Stimulated activated CD4-positive, alpha-beta T cell treated with anti-CD3 and anti-CD28 coated beads, Interleukin-1b, Interleukin-23, amount 100 ng/mL, for 4 hours (primary cell): Measurements from ENCODE around the gene NEURL4.
"Not testable (repeated sequence)": the region's sequence is repeated elsewhere in the genome, so short reads cannot be mapped to it uniquely, and the experiment has no call there.

Source experiments
- DNase-seq, 2 donors: peaks; one replicate each; pipeline ENCODE4 v3.0.0-alpha.2; 2020; ENCODE audit warnings: low read depth in 2 of 2

NEURL4 gene

GRCh38 chr17:7328840-7329373, at the start of gene NEURL4:
Gene NEURL4, minus strand, starts transcription at chr17:7329335. Its CDS starts 23 bp downstream, at chr17:7329312.
- DNase-seq: no peak

GRCh38 chr17:7374353-7374752, 45.2 kb upstream of the NEURL4 start:
- DNase-seq: no peak

- no peak for DNase-seq
Measured at GRCh38 chr17:7370853-7371252, 41.7 kb upstream of the NEURL4 start.

- DNase-seq: no peak
Measured at GRCh38 chr17:7369825-7370224, 40.7 kb upstream of the NEURL4 start.

- DNase-seq: not testable (repeated sequence)
Measured at GRCh38 chr17:7368599-7368994, 39.5 kb upstream of the NEURL4 start.

GRCh38 chr17:7367918-7368598, 38.9 kb upstream of the NEURL4 start:
- no peak for DNase-seq

GRCh38 chr17:7367083-7367482, 37.9 kb upstream of the NEURL4 start:
- no peak for DNase-seq

GRCh38 chr17:7365963-7366362, 36.8 kb upstream of the NEURL4 start:
- not testable (repeated sequence) for DNase-seq

GRCh38 chr17:7363311-7363710, 34.2 kb upstream of the NEURL4 start:
- DNase-seq: no peak

GRCh38 chr17:7361906-7362305, 32.8 kb upstream of the NEURL4 start:
- DNase-seq: no peak

- no peak for DNase-seq
Measured at GRCh38 chr17:7357381-7357780, 28.2 kb upstream of the NEURL4 start.

GRCh38 chr17:7356756-7357155, 27.6 kb upstream of the NEURL4 start:
- DNase-seq: no peak

GRCh38 chr17:7356072-7356549, 27.0 kb upstream of the NEURL4 start:
- peak; percentile 75 to 80 for DNase-seq

GRCh38 chr17:7355573-7355972, 26.4 kb upstream of the NEURL4 start:
- no peak for DNase-seq

- DNase-seq: no peak
Measured at GRCh38 chr17:7355053-7355452, 25.9 kb upstream of the NEURL4 start, which contains the start of gene TMEM95. Gene TMEM95, plus strand, starts transcription at chr17:7355156. Its CDS starts 49 bp downstream, at chr17:7355205.

- no peak for DNase-seq
Measured at GRCh38 chr17:7354262-7354843, 25.2 kb upstream of the NEURL4 start.

- DNase-seq: no peak
Measured at GRCh38 chr17:7352910-7353635, 23.9 kb upstream of the NEURL4 start.

GRCh38 chr17:7352503-7352889, 23.4 kb upstream of the NEURL4 start:
- DNase-seq: no peak

GRCh38 chr17:7351665-7352502, 22.7 kb upstream of the NEURL4 start, which contains the start of gene KCTD11:
Gene KCTD11, plus strand, starts transcription at chr17:7352162.
- DNase-seq: peak; percentile 37 to 66

GRCh38 chr17:7348478-7349242, 19.5 kb upstream of the NEURL4 start:
- DNase-seq: no peak
